Measurements from ENCODE around the gene MED4.

The MED4 gene

GRCh38 chr13:48028066-48028465 is 66.8 kb downstream of the MED4 start:
- no peak for DNase-seq

All from NCI-H187 (cell line).